ENCODE data around the gene PHF19.
A peak's percentile ranks its signal among the peaks of the same experiment; 100 is the strongest.

PHF19 gene

GRCh38 chr9:120891884-120892747, 15.1 kb upstream of the PHF19 start:
- DNase-seq: peak; percentile 71

GRCh38 chr9:120891245-120891883, 14.4 kb upstream of the PHF19 start:
- peak; percentile 86 for DNase-seq

- peak; percentile 75 for DNase-seq
Measured at GRCh38 chr9:120890320-120891244, 13.6 kb upstream of the PHF19 start.

- no peak for DNase-seq
Measured at GRCh38 chr9:120889606-120890271, 12.8 kb upstream of the PHF19 start.

- DNase-seq: no peak
Measured at GRCh38 chr9:120888626-120889025, 11.6 kb upstream of the PHF19 start.

GRCh38 chr9:120886490-120886967, 9.5 kb upstream of the PHF19 start:
- DNase-seq: no peak

- no peak for DNase-seq
Measured at GRCh38 chr9:120885958-120886357, 9.0 kb upstream of the PHF19 start.

- DNase-seq: no peak
Measured at GRCh38 chr9:120885457-120885856, 8.5 kb upstream of the PHF19 start.

- no peak for DNase-seq
Measured at GRCh38 chr9:120883608-120883996, 6.6 kb upstream of the PHF19 start.

- DNase-seq: no peak
Measured at GRCh38 chr9:120882935-120883607, 6.1 kb upstream of the PHF19 start.

GRCh38 chr9:120879446-120879845, 2.5 kb upstream of the PHF19 start:
- no peak for DNase-seq

- DNase-seq: no peak
Measured at GRCh38 chr9:120878188-120879130, 1.5 kb upstream of the PHF19 start.

GRCh38 chr9:120877276-120878034, 467 bp upstream of the PHF19 start:
- DNase-seq: peak; percentile 88

- peak; percentile 93 for DNase-seq
Measured at GRCh38 chr9:120875954-120876841, 790 bp downstream of the PHF19 start.

- DNase-seq: no peak
Measured at GRCh38 chr9:120875643-120875953, 1.4 kb downstream of the PHF19 start.

GRCh38 chr9:120875195-120875565, 1.8 kb downstream of the PHF19 start:
- no peak for DNase-seq

- no peak for DNase-seq
Measured at GRCh38 chr9:120874226-120875194, 2.5 kb downstream of the PHF19 start.

GRCh38 chr9:120873512-120873911, 3.5 kb downstream of the PHF19 start:
- no peak for DNase-seq

Measured in activated effector memory CD4-positive, alpha-beta T cell treated with anti-CD3 and anti-CD28 coated beads, Interleukin-2, amount 50 U/mL, for 16 hours (primary cell).